CD4-positive, alpha-beta T cell treated with Interleukin-6 for 4 hours (primary cell): ENCODE data around the gene CCDC89.
A peak's percentile ranks its signal among the peaks of the same experiment; 100 is the strongest.

Experiments
- DNase-seq: peaks from one replicate; pipeline ENCODE4 v3.0.0-alpha.2; 2020; ENCODE audit warnings: mixed read lengths

CCDC89 gene

GRCh38 chr11:85685820-85686459, at the start of gene CCDC89:
Gene CCDC89 (minus strand): TSS chr11:85686195. CDS start chr11:85686130, 65 bp downstream.
- no peak for DNase-seq

DNA sequence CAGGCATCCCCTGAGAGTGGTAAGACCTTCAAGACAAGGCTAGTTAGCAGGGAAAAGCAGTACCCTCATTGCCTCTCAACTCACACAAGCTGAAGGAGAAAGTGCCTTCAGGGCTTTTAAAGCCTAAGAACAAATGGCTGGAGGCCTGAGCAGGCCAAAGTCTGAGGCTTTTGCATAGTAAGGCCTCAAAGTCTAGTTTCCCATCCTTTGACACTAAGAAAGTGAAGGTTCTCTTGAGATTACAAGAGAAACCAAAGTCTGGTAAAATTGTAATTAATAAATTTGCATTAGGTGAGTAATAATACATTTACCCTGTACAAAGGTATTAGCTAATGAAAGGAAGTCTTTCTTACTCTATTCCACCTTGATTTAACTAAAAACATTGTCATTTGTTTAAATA, 47.0 kb upstream of the CCDC89 start:
- no peak for DNase-seq

- DNase-seq = no peak
Measured at GRCh38 chr11:85726381-85726780, 40.4 kb upstream of the CCDC89 start.

- no peak for DNase-seq
Measured at GRCh38 chr11:85725510-85726258, 39.7 kb upstream of the CCDC89 start.

DNA sequence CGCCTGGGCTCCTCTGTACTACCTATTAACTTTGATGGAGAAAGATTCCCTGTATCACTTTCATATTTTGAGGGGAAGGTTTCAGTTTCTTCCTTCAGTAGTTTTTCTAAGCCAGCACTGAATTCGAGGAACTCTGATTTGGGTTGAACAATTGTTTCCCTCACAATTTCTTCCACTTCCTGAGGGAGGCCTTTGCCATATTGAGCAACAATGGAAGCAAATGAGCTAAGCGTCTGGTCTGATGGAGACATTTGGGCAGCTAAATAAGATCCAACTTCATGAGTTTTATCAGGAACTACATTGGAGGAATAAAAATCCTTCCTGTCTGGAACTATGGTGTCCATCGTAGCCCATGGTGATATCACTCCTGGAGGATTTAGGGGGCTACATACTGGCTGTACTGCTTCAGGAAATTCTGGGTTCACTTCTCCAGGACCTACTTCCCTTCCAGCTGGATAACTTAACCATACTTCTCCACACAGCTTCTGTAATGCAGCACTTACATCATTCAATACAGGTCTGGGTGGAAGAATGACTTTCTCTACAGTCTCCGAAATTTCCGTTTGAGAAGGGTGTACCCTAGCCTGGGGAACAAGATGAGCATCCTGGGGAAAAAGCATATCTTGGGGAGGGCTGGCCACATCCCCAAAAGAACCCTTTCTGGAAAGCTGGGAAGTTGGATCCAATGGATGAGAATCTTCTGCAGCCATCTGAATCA, 38.9 kb upstream of the CCDC89 start:
- no peak for DNase-seq

DNA sequence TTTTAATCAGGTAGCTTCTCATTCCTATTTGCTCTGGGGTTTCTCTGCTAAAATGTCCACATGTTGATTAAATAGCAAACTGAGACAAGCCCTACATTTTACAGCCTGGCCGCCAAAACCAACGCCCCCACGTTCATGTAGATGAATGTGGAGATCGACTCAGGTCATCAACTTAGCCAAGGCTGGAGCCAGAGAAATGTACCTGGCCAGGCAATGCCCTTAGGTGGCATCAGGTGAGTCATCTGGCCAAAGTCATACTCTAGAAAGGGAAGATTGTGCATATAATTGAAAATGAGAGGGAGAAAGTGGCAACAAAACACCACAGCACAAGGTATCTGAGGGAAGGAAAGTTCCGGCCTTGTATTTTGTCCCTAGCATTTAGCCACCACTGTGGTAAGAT, 37.1 kb upstream of the CCDC89 start:
- DNase-seq = no peak

GRCh38 chr11:85721191-85721590, 35.2 kb upstream of the CCDC89 start:
- DNase-seq = no peak

- DNase-seq = no peak
Measured at GRCh38 chr11:85718991-85719807, 33.2 kb upstream of the CCDC89 start.

DNA sequence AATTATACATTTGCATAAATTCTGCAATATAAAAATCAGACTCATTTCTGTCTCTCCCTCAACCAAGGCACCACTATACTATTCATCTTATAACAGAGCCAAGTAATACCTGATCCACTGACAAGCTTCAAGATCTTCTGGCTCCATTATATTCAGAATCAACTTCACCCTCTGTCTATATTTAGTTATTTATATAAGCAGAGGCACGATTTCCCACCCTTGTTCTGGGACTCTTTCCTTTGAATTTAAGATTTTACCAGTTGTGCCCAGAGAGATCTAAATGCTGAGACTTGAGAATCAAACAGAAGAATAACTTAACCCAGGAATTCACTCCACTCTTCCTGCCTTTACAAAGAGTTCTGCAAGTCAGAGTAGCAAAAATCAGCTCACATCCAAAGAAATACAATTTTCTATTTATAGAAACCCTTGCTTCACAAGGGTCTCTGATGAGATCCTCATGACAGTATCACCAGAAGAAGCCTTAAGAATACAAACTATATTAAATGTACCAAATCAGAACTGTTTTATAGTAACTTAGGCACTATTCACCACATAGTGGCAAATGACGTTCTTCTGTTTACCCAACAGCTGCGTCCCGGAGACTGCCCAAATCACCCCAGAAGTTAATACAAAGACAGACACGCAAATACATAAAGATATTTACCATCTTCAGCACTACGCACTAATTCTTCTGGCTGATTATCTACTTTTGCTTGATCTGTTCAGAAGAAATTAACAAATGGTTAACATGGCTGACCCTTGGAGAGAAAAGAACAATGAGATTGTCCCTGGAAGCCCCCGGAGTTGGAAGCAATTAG, 32.3 kb upstream of the CCDC89 start:
- no peak for DNase-seq

GRCh38 chr11:85717429-85717828, 31.4 kb upstream of the CCDC89 start:
- no peak for DNase-seq

DNA sequence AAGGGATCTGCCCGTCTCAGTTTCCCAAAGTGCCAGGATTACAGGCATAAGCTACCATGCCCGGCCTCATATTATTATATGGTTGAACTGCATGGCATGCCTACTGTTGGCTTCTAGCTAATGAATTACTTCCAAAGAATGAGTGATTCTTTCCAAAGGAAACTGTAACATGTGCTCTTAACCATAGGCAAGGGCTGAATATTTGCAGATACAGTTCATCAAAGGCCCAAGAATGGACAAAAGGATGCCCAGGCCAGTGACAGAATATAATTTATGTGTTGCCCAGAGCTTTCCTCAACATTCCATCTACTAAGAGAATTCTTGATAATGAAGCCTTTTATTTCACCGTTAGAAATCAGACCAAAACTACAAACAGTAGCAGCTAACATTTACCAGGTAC, 27.0 kb upstream of the CCDC89 start:
- DNase-seq = no peak

DNA sequence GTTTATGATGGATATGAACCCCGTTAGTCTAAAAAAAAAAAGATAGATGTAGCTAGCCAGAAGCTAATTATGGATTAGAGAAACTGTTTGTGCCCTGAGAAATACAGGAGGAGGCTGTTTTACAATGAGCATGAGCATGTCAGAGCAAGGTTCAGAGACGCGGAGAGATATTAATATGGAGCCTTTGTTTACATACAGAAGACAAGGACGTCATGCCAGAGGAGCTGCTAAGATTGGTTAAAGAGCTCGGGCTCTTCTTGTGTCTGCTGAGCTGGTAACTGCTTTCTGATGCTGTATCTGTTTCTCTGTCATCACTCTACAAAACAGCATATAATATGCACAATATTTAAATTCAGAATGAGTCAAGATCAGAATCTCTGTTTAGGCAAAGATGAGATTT, 24.9 kb upstream of the CCDC89 start:
- DNase-seq = no peak

GRCh38 chr11:85709941-85710702, 24.1 kb upstream of the CCDC89 start:
- no peak for DNase-seq

- DNase-seq = no peak
Measured at GRCh38 chr11:85705800-85706199, 19.8 kb upstream of the CCDC89 start.

- DNase-seq = no peak
Measured at GRCh38 chr11:85704967-85705366, 19.0 kb upstream of the CCDC89 start.

GRCh38 chr11:85699957-85700741, 14.2 kb upstream of the CCDC89 start:
- no peak for DNase-seq

DNA sequence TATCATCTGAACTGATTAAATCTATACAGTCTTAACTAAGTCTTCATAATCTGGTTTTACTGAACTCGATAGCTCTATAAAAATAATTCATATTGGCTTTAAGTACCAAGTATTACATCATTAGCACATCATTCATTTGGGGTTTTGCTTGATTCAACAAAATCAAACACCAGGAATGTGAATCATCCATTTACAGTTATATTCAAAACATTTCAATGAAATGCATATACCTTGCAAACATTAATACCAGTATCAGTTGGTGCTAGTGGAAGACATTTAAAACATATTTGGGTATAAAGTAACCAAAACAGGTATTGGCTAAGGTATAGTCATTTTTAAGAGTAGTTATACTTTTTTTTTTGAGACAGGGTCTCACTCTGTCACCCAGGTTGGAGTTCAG, 12.2 kb upstream of the CCDC89 start:
- DNase-seq = no peak

- DNase-seq = no peak
Measured at GRCh38 chr11:85697747-85698146, 11.8 kb upstream of the CCDC89 start.

DNA sequence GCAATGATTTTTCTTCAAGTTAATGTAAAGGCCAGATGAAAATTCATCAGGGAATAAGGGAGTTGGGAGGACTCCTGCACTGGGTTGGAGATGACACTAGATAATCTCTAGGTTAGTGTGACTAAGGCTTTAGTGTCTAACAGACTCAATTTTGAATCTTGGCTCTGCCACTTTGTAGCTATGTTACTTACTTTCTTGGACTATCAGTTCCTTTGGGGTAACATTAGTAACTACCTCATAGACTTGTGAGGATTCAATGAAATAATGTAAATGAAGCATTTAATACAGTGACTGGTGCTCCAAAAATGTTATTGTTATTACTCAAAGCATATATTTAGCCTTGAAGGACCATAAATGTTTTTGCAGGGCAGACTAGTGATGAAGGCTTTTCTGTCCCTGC, 9.6 kb upstream of the CCDC89 start:
- no peak for DNase-seq

DNA sequence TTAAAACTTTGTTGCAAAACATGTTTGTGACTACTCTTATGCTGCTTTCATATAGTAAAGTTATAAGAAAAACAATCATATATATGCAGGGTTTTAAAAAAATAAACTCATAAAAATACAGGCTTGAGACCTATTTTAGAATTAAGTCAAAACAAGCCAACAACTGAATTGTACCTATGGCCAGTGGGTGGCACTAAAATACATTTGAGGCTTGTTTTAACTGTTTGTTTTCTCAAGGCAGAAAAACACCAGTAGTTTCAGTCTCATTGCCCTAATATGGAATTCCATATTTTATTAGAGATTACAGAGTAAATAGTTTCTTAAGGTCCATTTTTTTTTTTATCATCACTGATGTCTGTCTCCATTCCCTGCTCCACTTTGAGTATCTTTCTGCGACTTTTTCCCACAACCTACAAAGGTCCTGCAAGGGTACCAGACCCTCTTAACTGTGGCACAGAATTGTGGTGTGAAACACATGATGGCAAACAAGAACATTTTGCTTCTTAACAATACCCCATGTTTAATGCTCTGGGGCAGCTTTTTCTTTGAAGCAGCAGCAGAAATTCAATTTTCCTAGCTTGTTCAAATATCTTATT, 8.5 kb upstream of the CCDC89 start:
- peak; percentile 43 for DNase-seq
